DLD1 (cell line): ENCODE measurements around the gene ALK.

Experiments used
- in situ Hi-C: cut with HindIII; loops from 2 replicates; pipeline ENCODE4 v1.10.0; 2017; ENCODE audit warnings: low sequenced_read_pairs

ALK gene

GRCh38 chr2:29345236-29345635, 576.1 kb downstream of the ALK start:
- in situ Hi-C loops = no loop called here

- in situ Hi-C loops = no loop called here
Measured at GRCh38 chr2:29343830-29344229, 577.6 kb downstream of the ALK start.

- in situ Hi-C loops = no loop called here
Measured at GRCh38 chr2:29336341-29337241, 584.8 kb downstream of the ALK start.

- in situ Hi-C loops = no loop called here
Measured at GRCh38 chr2:29335396-29335795, 586.0 kb downstream of the ALK start.

GRCh38 chr2:29334706-29335105, 586.7 kb downstream of the ALK start:
- in situ Hi-C loops = no loop called here

GRCh38 chr2:29332540-29332939, 588.8 kb downstream of the ALK start:
- in situ Hi-C loops = no loop called here

GRCh38 chr2:29329899-29330298, 591.5 kb downstream of the ALK start:
- in situ Hi-C loops = no loop called here

- in situ Hi-C loops = no loop called here
Measured at GRCh38 chr2:29326926-29327325, 594.5 kb downstream of the ALK start.

GRCh38 chr2:29325544-29325943, 595.8 kb downstream of the ALK start:
- in situ Hi-C loops = no loop called here

GRCh38 chr2:29323961-29324360, 597.4 kb downstream of the ALK start:
- in situ Hi-C loops = no loop called here

GRCh38 chr2:29323301-29323700, 598.1 kb downstream of the ALK start:
- in situ Hi-C loops = no loop called here

- in situ Hi-C loops = no loop called here
Measured at GRCh38 chr2:29322011-29322410, 599.4 kb downstream of the ALK start.

- in situ Hi-C loops = no loop called here
Measured at GRCh38 chr2:29317801-29318485, 603.4 kb downstream of the ALK start.

- in situ Hi-C loops = no loop called here
Measured at GRCh38 chr2:29317077-29317517, 604.3 kb downstream of the ALK start.

GRCh38 chr2:29314816-29315571, 606.4 kb downstream of the ALK start:
- in situ Hi-C loops = no loop called here

- in situ Hi-C loops = no loop called here
Measured at GRCh38 chr2:29311458-29311857, 609.9 kb downstream of the ALK start.

GRCh38 chr2:29310650-29311348, 610.6 kb downstream of the ALK start:
- in situ Hi-C loops = no loop called here

- in situ Hi-C loops = no loop called here
Measured at GRCh38 chr2:29309090-29310029, 612.0 kb downstream of the ALK start.

- in situ Hi-C loops = no loop called here
Measured at GRCh38 chr2:29308366-29308765, 613.0 kb downstream of the ALK start.

GRCh38 chr2:29307519-29307918, 613.9 kb downstream of the ALK start:
- in situ Hi-C loops = no loop called here
